K562 (cell line): Measurements from ENCODE around the gene ZSCAN25. TPM values are rescaled to one million over a fixed set of nuclear protein-coding genes. Genes with fewer than 3 reads are reported as not detected.
"Not testable (repeated sequence)": the region's sequence is repeated elsewhere in the genome, so short reads cannot be mapped to it uniquely, and the experiment has no call there.

ENCODE experiments used
- ATAC-seq: fragments of 200-7000 bp; cut with Tn5 transposase; 3 replicates; pipeline ENCODE4 v1.9.1; 2020; ENCODE audit warnings: moderate library complexity
- BruUV-seq: library from RNA; stranded (reverse); fragments of 400-500 nt; replicated peaks from 2 replicates; lab custom pipeline; 2021; lab: Mats Ljungman, UMichigan
- CTCF ChIA-PET: fragments of 300-600 bp; formaldehyde crosslinking; extraction: SDS; loops from one replicate; lab custom pipeline; 2021; ENCODE audit warnings: low intra/inter-chr PET ratio; lab: Yijun Ruan, JAX
- POLR2A ChIA-PET: fragments of 300-600, 350-650 bp; sonication (Branson Sonifier 250); formaldehyde crosslinking; extraction: SDS; loops from one replicate; lab custom pipeline; 2021; ENCODE audit warnings: antibody characterized with exemption, inconsistent platforms; lab: Yijun Ruan, JAX
- DNase-seq, 4 experiments: peaks; one replicate each; pipeline versions ENCODE4 v3.0.0 to v3.0.0-alpha.2; 2011 to 2018; ENCODE audit warnings: low spot score in 3 of 4, mixed read lengths in 3 of 4; ENCODE audit errors: extremely low read depth in 1 of 4
- FAIRE-seq: peaks from 2 replicates; lab custom pipeline; 2011; peaks lifted over from hg19 to GRCh38; lab: Jason Lieb, UNC
- H2AFZ ChIP-seq: 2 replicates; pipeline ENCODE4 v1.6.0; 2011; ENCODE audit warnings: low read depth, low read length, control low read depth, inconsistent platforms
- H3K27ac ChIP-seq: fragments of 200-600 bp; 3 replicates; pipeline ENCODE4 v1.8.0; 2011; ENCODE audit warnings: low read depth, mild to moderate bottlenecking, control low read depth, inconsistent platforms, low read length, moderate library complexity, mixed read lengths; ENCODE audit errors: extremely low read depth
- H3K27me3 ChIP-seq, 2 experiments: fragments of 300-600 bp in 1 of 2; 2 replicates in 1 of 2; 3 replicates in 1 of 2; pipeline versions ENCODE4 v1.6.0 to v1.8.0; 2011; ENCODE audit warnings: inconsistent platforms in 2 of 2, low read length in 2 of 2, mild to moderate bottlenecking in 1 of 2, mixed read lengths in 1 of 2, moderate library complexity in 1 of 2; ENCODE audit not compliant: control insufficient read depth in 2 of 2, insufficient read depth in 2 of 2
- H3K36me3 ChIP-seq: fragments of 300-600 bp; 3 replicates; pipeline ENCODE4 v1.8.0; 2011; ENCODE audit warnings: mild to moderate bottlenecking, low read length, inconsistent platforms; ENCODE audit not compliant: control insufficient read depth, insufficient read depth
- H3K4me1 ChIP-seq, 2 experiments: fragments of 200-600 bp in 1 of 2; replicated peaks in 1 of 2; 2 replicates in 1 of 2; 3 replicates in 1 of 2; pipeline versions ENCODE4 v1.5.1 to v1.8.0; 2011; ENCODE audit warnings: inconsistent platforms in 2 of 2, low read length in 2 of 2, mild to moderate bottlenecking in 1 of 2, mixed read lengths in 1 of 2, moderate library complexity in 1 of 2; ENCODE audit not compliant: control insufficient read depth in 2 of 2, insufficient read depth in 2 of 2
- H3K4me2 ChIP-seq: 2 replicates; pipeline ENCODE4 v1.6.1; 2011; ENCODE audit warnings: low read length, control low read depth, inconsistent platforms, mixed read lengths; ENCODE audit not compliant: insufficient read depth
- H3K4me3 ChIP-seq: fragments of 200-600 bp; sonication (generic), shearing (Covaris generic); 2 replicates; pipeline ENCODE4 v1.5.1; 2016; ENCODE audit warnings: control low read depth, inconsistent platforms
- H3K79me2 ChIP-seq: fragments of 200-600 bp; 3 replicates; pipeline ENCODE4 v1.8.0; 2011; ENCODE audit warnings: low read length, inconsistent platforms; ENCODE audit not compliant: control insufficient read depth, insufficient read depth
- H3K9ac ChIP-seq, 2 experiments: 2 replicates each; pipeline versions ENCODE4 v1.6.0 to v1.6.1; 2011; ENCODE audit warnings: low read depth in 2 of 2, low read length in 2 of 2, control low read depth in 1 of 2, inconsistent platforms in 1 of 2, mild to moderate bottlenecking in 1 of 2, mixed read lengths in 1 of 2; ENCODE audit not compliant: insufficient read depth in 1 of 2
- H3K9me1 ChIP-seq: one replicate; pipeline ENCODE4 v1.6.0; 2011; ENCODE audit warnings: inconsistent platforms, mild to moderate bottlenecking, low read length, moderate library complexity; ENCODE audit not compliant: control insufficient read depth, insufficient read depth
- H3K9me3 ChIP-seq: replicated peaks from 2 replicates; pipeline ENCODE4 v1.5.1; 2011; ENCODE audit warnings: low read depth, low read length, inconsistent platforms; ENCODE audit not compliant: control insufficient read depth, insufficient read depth
- H4K20me1 ChIP-seq: replicated peaks from 2 replicates; pipeline ENCODE4 v1.6.1; 2011; ENCODE audit warnings: low read length, inconsistent platforms, mixed read lengths; ENCODE audit not compliant: control insufficient read depth, insufficient read depth
- BCLAF1 ChIP-seq, 2 experiments: fragments of 450-650 bp in 1 of 2; IDR thresholded peaks; 2 replicates each; pipeline ENCODE4 v1.6.1; 2011 to 2017; ENCODE audit warnings: low read depth in 2 of 2, antibody characterized with exemption in 1 of 2, borderline replicate concordance in 1 of 2, low read length in 1 of 2, mild to moderate bottlenecking in 1 of 2, mixed read lengths in 1 of 2; ENCODE audit not compliant: control insufficient read depth in 1 of 2
- MBD2 ChIP-seq: sonication (generic); IDR thresholded peaks from 2 replicates; pipeline ENCODE4 v1.6.1; 2016; ENCODE audit warnings: low read depth, borderline replicate concordance
- PHF21A ChIP-seq: fragments of 450-650 bp; IDR thresholded peaks from 2 replicates; pipeline ENCODE4 v1.6.1; 2017; ENCODE audit warnings: low read depth, borderline replicate concordance
- RBM25 ChIP-seq: fragments of 200-400 bp; formaldehyde crosslinking; IDR thresholded peaks from 2 replicates; pipeline ENCODE4 v1.6.1; 2018; ENCODE audit warnings: low read length, low read depth, moderate library complexity; ENCODE audit not compliant: severe bottlenecking
- SIX5 ChIP-seq, 2 experiments: IDR thresholded peaks; 2 replicates each; pipeline ENCODE4 v1.6.1; 2011; ENCODE audit warnings: low read length in 2 of 2, borderline replicate concordance in 1 of 2, low read depth in 1 of 2, mild to moderate bottlenecking in 1 of 2, moderate library complexity in 1 of 2; ENCODE audit not compliant: insufficient read depth in 1 of 2
- SRSF9 ChIP-seq: fragments of 200-400 bp; formaldehyde crosslinking; IDR thresholded peaks from 2 replicates; pipeline ENCODE4 v1.6.1; 2017; ENCODE audit warnings: low read depth, low read length, borderline replicate concordance
- ZNF121 ChIP-seq: sonication (generic); formaldehyde crosslinking; conservative IDR thresholded peaks from 2 replicates; pipeline ENCODE4 v1.8.0; 2022; ENCODE audit warnings: missing genetic modification reagents
- WGBS: fragments of 100-300 bp; shearing (Covaris generic); methylation state at CpG from one replicate; pipeline ENCODE4 v1.1.6; 2016; ENCODE audit warnings: low coverage, mixed read lengths; ENCODE audit not compliant: insufficient coverage; ENCODE audit errors: missing lambda C conversion rate; 5-methylcytosine and 5-hydroxymethylcytosine counted together
- in situ Hi-C: fragments of 300-500 bp; cut with MboI; formaldehyde crosslinking; loops from 4 replicates; pipeline ENCODE4 v1.15.0; 2018; ENCODE audit warnings: inconsistent platforms, mixed read lengths
- intact Hi-C: fragments of 100-400 bp; cut with micrococcal nuclease; formaldehyde crosslinking; loops from 2 replicates; pipeline ENCODE4 v1.14.2; 2022
- polyA plus RNA-seq, 8 experiments: library from polyadenylated mRNA; depleted of rRNA in 4 of 8; stranded (reverse) in 5 of 8; unstranded in 3 of 8; fragments of >200 nt; fragmentation: Nextera tagmentation in 2 of 8; fragmentation: Illumina TruSeq in 1 of 8; extraction: Ambion mirVana in 2 of 8; extraction: Trizol in 1 of 8; gene quantifications; 2 replicates each; pipeline versions ENCODE4 v1.2.1 to v1.2.3, GENCODE V29; 2011 to 2014; ENCODE audit warnings: inconsistent platforms in 1 of 8, missing spikeins in 1 of 8
- total RNA-seq, 7 experiments: library from RNA; depleted of rRNA in 6 of 7; stranded (reverse); fragments of >200 nt in 6 of 7; fragmentation: Illumina TruSeq in 2 of 7; extraction: Trizol in 2 of 7; gene quantifications; 2 replicates each; pipeline versions ENCODE4 v1.2.1 to v1.2.3, GENCODE V29; 2011 to 2021; ENCODE audit warnings: low replicate concordance in 1 of 7
- TF ChIP-seq, protein P1 (sequence below), 3 experiments: IDR thresholded peaks in 2 of 3; conservative IDR thresholded peaks in 1 of 3; 2 replicates each; pipeline ENCODE4 v1.5.1; 2011 to 2012; ENCODE audit warnings: low read length in 3 of 3, mild to moderate bottlenecking in 3 of 3, control low read depth in 2 of 3, improper control_type of control experiment in 1 of 3, inconsistent platforms in 1 of 3, low read depth in 1 of 3, mixed read lengths in 1 of 3, moderate library complexity in 1 of 3; ENCODE audit not compliant: insufficient read depth in 2 of 3

The ZSCAN25 gene
- total and polyA plus RNA-seq, 9 of the 15 experiments (the other 6 are each of a cell fraction or from before 2014, with no cell fraction given) = 0.94 to 18.4 (median 12.8) TPM

- H3K4me3 ChIP-seq, in situ Hi-C loops, H3K9me3 ChIP-seq, H3K9me1 ChIP-seq, H3K27me3 ChIP-seq, CTCF ChIA-PET, FAIRE-seq, H3K4me2 ChIP-seq, H3K27ac ChIP-seq, H3K9ac ChIP-seq, H4K20me1 ChIP-seq, ATAC-seq, H3K4me1 ChIP-seq, intact Hi-C loops, DNase-seq, H2AFZ ChIP-seq, BruUV-seq: not testable (repeated sequence)
- Histone ChIP-seq H3K36me3 (peaks cover 83% of the 10 kb centered on the region), H3K79me2 (peaks cover 20% of the 10 kb centered on the region; the same call in 2 of the 3 replicates)
- WGBS = 94% methylated on average over 7 of the region's 7 CpGs
- POLR2A ChIA-PET = interaction anchor here (0.7 to 1.5 kb wide), 3 partner anchors 9 to 100 kb away, joined by 3 to 6 read pairs (median 3); partner anchors contain the start of gene ZNF655
- peak; percentile 78 for TF ChIP-seq ZNF121 (CRISPR knock-in tag)
Observed at GRCh38 chr7:99568770-99569169, 48.0 kb upstream of the ZSCAN25 start.

DNA sequence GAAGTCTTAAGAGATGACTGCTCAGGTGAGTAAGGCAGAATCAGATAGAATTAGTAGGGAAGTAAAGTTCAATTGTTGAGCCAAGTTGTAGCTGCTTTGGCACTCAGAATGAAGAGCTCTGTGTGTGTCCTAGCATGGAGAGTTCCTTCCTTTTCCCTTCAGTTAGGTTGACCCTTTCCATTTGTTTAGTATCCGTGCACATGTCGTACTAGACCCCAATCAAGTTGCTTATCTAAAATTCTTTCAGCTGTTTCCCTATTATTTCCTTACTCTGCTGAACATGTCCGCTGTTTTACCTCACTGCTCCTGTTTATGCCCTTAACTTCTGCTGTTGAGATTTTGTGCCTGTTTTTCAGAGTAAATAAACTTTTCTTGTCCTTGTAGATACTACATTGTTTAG, 45.0 kb upstream of the ZSCAN25 start:
- Histone ChIP-seq H3K79me2 (peaks cover 4% of the 10 kb centered on the region; the same call in 2 of the 3 replicates), H3K9me3 (no peaks in the 10 kb centered on the region), H2AFZ (no peak overlapping the region), H3K9me1 (no peaks in the 10 kb centered on the region), H4K20me1 (no peaks in the 10 kb centered on the region), H3K4me1 (no peaks in the 10 kb centered on the region), H3K4me3 (no peak overlapping the region), H3K4me2 (no peak overlapping the region), H3K9ac (no peak overlapping the region), H3K27ac (no peak overlapping the region), H3K36me3 (peaks cover 60% of the 10 kb centered on the region), H3K27me3 (no peaks in the 10 kb centered on the region)
- intact Hi-C loops = no loop called here
- ChIA-PET CTCF (no interaction called here), POLR2A (interaction anchor here (0.8 to 3.6 kb wide), 4 partner anchors 8 to 18 kb away, joined by 3 to 21 read pairs (median 3); partner anchors contain the start of gene ZNF655)
- ATAC-seq = no peak
- BruUV-seq = no TSS peak
- TF ChIP-seq SIX5 (IDR thresholded peaks at IDR 0.05; ENCODE audit: borderline replicate concordance in 1 of 2, insufficient read depth in 1 of 2, low read depth in 1 of 2, low read length in 2 of 2) = no peak
- TF ChIP-seq MBD2 = no peak
- no peak for TF ChIP-seq BCLAF1 (IDR thresholded peaks at IDR 0.05; ENCODE audit: borderline replicate concordance in 1 of 2, control insufficient read depth in 1 of 2, low read depth in 2 of 2, low read length in 1 of 2)
- no peak for TF ChIP-seq PHF21A
- no peak for TF ChIP-seq RBM25
- TF ChIP-seq SRSF9 = no peak
- TF ChIP-seq, protein P1, sequence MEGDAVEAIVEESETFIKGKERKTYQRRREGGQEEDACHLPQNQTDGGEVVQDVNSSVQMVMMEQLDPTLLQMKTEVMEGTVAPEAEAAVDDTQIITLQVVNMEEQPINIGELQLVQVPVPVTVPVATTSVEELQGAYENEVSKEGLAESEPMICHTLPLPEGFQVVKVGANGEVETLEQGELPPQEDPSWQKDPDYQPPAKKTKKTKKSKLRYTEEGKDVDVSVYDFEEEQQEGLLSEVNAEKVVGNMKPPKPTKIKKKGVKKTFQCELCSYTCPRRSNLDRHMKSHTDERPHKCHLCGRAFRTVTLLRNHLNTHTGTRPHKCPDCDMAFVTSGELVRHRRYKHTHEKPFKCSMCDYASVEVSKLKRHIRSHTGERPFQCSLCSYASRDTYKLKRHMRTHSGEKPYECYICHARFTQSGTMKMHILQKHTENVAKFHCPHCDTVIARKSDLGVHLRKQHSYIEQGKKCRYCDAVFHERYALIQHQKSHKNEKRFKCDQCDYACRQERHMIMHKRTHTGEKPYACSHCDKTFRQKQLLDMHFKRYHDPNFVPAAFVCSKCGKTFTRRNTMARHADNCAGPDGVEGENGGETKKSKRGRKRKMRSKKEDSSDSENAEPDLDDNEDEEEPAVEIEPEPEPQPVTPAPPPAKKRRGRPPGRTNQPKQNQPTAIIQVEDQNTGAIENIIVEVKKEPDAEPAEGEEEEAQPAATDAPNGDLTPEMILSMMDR (IDR thresholded peaks at IDR 0.05 in 2 of 3, conservative IDR thresholded peaks at IDR 0.05 in 1 of 3; ENCODE audit: insufficient read depth in 2 of 3, low read depth in 1 of 3, low read length in 3 of 3) = no peak
- peak; percentile 61 for FAIRE-seq
- WGBS = 98% methylated on average over 3 of the region's 3 CpGs
- in situ Hi-C loops = no loop called here
- no peak for DNase-seq
